HG03095 (cell line): ENCODE data around the gene CUX1.
"Not testable (repeated sequence)": the region's sequence is repeated elsewhere in the genome, so short reads cannot be mapped to it uniquely, and the experiment has no call there.

Experiments used
- ATAC-seq: cut with Tn5 transposase; IDR thresholded peaks from one replicate; pipeline ENCODE4 v1.9.1; 2021; ENCODE audit warnings: moderate library complexity; ENCODE audit not compliant: unreplicated experiment

CUX1 gene

GRCh38 chr7:101817471-101818286, at the start of gene CUX1:
CUX1 (plus strand) TSS chr7:101817626; CDS start chr7:101817640, 14 bp downstream.
- ATAC-seq = no peak

DNA sequence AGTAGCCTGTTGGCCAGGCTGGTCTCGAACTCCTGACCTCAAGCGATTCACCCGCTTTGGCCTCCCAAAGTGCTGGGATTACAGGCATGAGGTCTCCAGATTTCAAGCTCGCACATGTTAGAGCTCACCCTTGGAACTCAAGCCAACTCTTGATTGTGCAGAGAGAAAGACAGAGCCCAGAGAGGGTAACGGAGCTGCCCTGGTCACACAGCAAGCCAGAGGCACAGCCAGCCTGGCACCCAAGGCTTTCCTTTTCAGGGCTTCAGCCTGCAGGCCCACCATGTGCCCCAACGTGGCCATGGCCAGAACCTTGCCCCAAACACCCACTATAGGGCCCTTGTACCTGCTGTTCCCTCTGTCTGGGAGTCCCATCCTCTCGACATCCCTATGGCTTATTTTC, 49.1 kb upstream of the CUX1 start:
- no peak for ATAC-seq

- no peak for ATAC-seq
These were observed 47.0 kb upstream of the CUX1 start for GRCh38 chr7:101770466-101770865.

GRCh38 chr7:101772508-101773211, 44.8 kb upstream of the CUX1 start:
- ATAC-seq = no peak

GRCh38 chr7:101775181-101775580, 42.2 kb upstream of the CUX1 start:
- ATAC-seq = no peak

DNA sequence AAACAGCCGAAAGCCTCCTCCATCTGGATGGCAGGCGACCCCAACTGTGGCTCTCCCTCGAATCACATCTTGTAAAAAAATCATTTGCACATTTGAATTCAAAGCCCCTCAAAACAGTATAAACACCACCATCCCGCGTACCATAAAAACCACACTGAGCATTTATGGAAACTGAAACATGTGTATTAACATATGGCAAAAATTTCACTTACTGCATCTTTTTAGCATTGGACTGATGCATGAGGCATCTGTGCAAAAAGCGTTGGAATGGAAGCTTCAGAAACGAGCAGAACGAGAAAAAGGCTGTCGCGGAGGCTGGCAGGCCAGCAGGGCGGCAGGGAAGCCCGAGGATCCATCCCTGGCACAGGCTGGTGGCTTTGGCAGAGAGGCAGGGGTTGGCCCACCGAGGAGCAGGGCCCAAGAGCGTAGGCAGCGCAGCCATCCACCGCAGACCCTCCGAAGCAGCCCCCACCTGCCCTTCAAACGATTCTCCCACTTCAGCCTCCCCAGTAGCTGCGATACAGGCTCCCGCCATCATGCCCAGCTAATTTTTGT, 39.3 kb upstream of the CUX1 start:
- no peak for ATAC-seq

DNA sequence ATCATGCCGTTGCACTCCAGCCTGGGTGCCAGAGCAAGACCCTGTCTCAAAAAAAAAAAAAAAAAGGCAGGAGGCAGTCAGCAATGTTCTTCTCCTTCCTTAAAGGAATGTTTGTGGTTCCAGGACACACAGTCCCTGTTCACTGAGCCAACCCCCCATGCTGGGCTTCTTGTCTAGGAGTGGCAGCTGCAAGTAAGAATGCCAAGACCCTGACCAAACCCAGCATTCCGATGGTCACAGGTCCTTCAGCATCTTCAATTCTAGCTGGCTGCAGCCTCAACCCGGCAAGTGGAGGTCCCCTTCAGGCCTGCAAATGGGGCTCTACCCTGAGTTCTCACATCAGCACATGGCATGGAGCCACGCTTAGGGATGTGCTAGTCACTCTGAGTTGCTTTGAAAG, 38.2 kb upstream of the CUX1 start:
- no peak for ATAC-seq

DNA sequence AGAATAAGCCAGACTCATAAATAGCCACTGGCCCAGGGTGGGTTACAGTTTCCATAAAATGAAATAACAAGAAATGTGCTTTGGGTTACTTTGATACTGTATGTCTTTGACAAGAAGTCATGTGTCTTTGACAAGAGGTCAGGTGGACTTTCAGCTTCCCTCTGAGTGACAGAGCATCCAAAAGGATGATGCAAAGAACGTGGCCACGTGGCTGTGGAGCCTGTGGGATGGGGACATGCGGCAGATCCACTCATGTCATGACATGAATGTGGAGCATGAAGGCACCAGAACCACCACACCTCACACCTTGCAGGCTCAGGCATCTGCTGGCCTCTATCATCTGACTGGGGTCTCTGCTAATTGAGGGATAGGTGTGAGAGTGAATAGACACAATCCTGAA, 37.1 kb upstream of the CUX1 start:
- ATAC-seq = no peak

GRCh38 chr7:101781439-101781838, 36.0 kb upstream of the CUX1 start:
- no peak for ATAC-seq

GRCh38 chr7:101782476-101782875, 35.0 kb upstream of the CUX1 start:
- ATAC-seq = no peak

- no peak for ATAC-seq
These were observed 34.5 kb upstream of the CUX1 start for GRCh38 chr7:101782896-101783295.

- no peak for ATAC-seq
These were observed 33.8 kb upstream of the CUX1 start for GRCh38 chr7:101783381-101784181.

DNA sequence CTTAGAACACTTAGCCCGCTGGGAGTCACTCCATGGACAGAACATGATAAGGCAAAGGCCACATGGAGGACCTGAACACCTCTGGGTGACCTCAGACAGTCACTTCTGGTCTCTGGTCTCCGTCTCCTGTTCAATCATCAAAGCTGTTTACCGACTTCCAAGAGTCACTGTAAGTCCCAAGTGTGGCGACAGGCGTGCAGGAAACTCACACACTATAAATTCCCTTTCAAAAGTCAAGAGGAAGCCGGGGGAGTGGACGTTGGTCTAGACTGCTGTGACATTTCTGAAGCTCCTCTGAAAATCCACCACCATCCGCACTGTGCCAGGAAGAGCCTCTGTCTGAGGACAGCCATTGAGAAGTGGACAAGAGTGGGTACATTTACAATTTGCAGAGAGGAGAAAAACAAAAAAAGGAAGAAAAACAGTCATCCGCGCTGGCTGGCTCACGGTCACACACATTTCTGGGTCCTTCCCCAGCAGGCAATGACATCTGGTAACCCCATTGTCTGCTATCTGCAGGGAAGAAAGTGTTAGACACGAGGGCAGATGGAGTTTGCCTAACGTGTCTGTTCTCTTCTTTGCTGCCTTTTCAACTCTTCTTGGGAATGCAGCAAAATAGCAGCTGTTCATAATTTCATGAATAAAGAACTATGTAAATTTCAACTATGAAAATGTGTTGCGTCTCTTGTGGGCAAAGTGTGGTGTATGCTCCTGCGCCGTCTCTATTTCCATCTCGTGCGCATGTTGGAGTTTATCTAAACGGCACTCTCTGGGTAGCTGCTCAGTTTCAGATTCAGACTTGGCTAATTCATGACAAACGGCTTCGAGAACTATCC, 32.9 kb upstream of the CUX1 start:
- no peak for ATAC-seq

DNA sequence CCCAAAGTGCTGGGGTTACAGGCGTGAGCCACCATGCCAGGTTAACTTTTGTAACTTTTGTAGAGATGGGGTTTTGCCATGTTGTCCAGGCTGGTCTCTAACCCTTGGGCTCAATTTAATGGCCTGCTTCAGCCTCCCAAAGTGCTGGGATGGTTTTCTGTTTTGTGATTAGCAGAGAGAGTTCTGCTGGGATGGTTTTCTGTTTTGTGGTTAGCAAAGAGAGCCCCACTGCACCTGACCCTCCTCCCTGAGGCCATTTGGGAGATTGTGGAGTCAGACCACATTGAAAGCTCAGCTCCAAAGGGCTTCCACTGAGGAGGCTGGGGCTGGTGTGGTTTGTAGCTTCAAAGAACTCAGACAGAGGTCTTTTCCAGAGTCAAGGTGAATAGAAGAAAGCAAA, 29.6 kb upstream of the CUX1 start:
- no peak for ATAC-seq

- no peak for ATAC-seq
These were observed 28.9 kb upstream of the CUX1 start for GRCh38 chr7:101788517-101788916.

DNA sequence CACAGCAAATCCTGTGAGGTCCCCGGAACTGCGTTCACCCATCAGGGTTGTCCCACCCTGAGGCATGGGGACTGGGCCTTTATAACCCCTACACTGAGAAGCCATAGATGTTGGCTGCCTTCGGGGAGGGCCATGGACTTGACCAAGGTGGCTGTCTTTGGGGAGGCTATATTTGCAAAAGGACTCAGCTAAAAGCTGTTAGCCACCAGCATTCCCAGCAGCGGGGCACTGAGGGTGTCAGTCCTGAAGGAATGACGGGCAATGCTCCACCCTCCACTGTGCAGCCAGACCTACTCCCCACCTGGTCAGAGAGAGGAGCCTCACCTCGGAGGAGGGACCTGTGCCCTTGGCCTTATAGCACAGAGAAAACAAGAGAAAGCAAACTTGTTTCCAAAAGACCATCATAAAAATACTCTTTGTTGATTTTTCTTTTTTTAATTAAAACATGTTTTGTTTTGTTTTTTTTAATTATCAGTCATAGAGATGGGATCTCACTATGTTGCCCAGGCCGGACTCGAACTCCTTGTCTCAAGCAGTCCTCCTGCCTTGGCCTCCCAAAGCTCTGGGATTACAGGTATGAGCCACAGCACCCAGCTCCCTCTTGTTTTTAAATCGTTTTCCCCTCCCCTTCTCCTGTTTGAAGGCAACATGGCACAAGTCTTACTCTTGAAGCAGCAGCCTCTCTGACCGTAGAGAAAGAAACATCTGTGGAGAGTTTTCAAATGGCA, 26.7 kb upstream of the CUX1 start:
- ATAC-seq = no peak

- ATAC-seq = no peak
These were observed 25.3 kb upstream of the CUX1 start for GRCh38 chr7:101792051-101792681.

DNA sequence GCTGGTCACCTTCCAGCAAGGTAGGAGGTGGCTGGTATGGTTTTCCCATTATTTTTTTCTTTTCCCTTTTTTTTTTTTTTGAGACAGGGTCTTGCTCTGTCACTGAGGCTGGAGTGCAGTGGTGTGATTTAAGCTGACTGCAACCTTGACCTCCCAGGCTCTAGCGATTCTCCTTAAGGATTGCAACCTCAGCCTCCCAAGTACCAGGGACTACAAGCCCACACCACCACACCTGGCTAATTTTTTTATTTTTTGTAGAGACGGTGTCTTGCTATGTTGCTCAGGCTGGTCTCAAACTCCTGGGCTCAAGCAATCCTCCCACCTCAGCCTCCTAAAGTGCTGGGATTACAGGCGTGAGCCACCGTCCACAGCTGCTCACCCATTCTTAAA, 24.7 kb upstream of the CUX1 start:
- ATAC-seq = not testable (repeated sequence)

- ATAC-seq = no peak
These were observed 22.0 kb upstream of the CUX1 start for GRCh38 chr7:101795461-101795860.
